ENCODE measurements around the gene SKP1.

Gene SKP1

DNA sequence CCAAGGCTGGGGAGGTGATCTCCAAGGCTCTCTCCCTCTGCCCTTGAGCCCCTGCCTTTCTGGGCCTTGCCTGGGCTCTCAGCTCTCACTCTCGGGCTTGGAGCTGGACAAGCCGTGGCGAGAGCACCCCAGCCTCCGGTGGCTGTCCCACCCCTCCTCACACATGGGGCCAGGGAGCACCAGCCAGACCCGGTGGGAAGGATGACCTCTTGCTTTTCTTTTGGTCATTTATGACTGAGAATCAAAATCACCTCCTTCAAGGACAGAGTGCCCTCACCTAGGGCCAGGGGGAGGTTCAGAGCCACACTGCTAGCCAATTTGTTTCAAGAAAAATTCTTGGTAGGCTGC, 48.1 kb downstream of the SKP1 start:
- DNase-seq, result no peak

DNA sequence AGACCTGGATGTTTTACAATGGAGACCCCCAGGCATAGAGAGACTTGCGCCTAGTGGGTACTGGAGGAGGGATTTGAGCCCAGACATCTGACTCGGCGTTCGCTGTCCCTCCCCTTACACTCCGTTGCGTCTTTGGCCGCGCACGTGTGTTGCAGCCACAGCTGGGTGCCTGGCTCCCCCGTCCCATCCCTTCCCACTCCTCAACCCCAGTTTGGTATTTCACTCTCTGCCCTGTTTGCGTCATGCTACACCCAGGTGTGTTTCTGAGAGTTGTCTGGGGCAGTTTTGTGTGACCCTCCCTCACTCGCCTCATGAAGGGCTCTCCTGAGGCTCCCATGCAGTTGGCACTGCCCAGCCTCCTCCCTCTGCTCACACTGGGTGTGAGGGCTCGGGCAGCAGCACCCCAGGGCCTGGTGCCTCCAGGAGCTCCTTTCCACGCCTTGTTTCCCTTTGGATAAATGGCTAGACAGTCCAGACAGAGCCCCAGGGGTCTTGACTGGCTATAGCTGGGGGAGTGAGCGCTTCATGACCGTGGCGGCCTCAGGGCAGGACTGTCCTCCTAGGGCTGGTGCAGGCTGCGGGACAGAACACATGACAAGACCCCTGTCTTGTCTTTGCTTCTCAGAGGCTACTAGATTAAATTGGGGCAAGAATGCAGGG, 48.6 kb downstream of the SKP1 start:
- no peak for DNase-seq

DNA sequence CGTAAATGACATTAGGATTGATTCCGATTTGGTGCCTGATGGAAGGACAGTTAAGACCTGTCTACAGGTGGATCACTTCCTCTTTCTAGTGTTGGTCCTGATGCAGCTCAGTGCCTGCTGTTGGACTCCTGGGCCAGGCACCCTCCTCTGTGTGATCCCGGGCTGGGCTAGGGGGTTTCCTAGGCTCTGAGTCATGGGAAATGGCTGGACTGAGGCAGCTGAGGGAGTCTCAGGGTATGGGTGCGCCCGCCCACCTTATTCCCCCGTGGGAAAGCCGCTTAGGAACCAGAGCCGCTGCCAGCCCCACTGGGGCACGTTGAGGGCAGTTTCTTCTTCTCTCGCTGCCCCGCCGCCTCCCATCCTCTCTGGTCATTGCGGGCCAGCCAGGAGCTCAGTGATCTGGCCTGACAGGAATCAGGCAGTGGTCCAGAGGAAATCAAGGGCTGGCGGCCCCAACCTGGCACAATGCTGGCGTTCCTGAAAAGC, 49.3 kb downstream of the SKP1 start:
- no peak for DNase-seq

DNA sequence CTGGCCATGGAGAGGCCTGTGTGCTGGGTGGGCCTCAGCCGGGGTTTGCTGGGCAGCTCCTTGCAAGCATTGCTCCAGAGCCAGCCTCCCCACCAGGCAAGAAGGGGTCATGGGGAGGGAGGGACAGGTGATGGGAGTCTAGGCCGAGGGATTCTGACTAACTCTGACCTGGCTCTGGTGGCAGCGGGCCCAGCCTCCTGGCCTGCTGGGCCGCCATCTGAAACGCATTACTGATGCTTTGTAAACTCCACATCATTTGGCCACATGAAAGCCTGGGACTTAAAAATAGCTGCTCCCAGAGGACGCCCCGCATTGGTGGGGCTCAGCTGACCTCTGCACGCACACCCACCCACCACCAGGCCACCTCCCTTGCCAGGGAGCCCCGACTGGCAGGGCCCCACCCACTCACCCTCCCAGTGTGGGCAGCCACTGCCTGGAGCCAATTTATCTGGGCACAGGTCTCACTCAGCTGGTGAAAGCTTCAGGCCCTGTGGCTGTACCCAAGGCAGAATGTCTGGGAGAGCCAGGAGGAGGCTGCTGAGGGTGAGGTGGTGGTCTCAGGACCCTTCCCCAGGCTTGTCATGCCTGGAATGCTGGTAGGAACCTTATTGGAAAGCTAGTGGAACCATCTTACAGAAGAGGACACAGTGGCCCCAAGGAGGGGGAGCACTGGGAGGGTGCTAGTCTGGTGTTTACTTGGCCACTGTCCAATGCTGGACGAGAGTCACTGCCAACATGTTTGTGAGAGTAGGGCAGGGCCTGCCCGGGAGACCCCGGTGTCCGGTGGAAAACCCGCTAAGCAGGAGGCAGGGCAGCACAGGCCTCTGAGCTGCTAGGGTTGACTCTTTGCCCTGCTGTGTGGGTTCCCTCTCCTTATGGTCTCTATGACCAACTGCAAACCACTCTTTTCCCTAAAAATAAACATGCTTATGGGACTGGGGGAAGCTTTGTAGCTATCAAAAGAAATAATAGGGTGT, 51.4 kb downstream of the SKP1 start:
- DNase-seq, result no peak

DNA sequence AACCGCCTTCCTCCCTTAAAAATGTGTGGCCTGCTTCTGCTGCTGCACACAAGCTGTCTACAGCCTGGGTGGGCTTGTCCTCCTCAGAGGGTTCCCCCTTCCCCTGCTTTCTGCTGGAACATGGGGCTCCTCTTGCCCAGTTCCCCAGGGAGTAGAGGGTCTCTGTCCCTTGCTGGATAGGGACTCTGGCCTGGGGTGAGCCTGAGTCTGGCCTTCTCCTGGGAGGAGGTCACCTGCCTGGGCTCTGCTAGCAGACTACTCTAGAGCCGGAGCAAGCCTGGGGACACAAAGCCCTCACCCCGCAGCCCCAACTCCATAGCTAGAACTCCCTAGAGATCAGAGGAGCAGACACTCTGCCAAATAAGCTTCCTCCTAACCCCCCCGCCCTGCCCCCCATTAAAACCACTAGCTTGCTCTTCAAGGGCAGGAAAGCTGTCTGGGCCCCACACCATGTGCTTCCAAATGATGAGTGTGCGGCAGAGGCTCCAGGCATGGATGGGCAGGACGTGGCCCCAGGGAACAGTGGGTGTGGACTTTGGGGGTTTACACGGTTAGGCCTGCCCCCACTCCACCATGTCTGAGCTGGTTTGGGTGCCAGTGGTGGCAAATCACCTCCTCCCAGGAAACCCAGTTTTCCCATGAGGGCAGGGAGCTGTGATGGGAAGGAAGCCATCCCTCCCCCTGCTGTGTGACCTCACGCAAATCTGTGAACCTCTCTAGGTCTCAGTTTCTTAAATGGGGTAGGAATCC, 52.3 kb downstream of the SKP1 start:
- no peak for DNase-seq

DNA sequence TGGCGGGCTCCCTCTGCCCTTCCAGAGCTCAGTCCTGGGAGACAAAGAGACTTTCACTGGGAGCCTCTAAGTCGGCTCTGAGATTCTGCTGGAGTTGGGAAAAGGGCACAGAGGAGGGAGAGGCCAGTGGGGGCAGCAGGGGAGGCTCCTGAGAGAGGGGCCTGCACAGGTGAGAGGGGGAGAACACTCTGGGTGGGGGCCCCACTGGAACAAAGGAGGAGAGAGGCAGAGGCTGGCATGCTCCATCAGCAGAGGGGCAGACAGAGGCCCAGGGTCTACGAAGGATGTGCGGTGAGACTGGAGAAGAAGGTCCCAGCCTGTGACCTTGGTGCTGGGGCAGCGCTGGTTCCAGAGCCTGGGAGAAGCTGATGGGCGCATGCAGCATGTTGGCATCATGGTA, 53.4 kb downstream of the SKP1 start:
- no peak for DNase-seq

DNA sequence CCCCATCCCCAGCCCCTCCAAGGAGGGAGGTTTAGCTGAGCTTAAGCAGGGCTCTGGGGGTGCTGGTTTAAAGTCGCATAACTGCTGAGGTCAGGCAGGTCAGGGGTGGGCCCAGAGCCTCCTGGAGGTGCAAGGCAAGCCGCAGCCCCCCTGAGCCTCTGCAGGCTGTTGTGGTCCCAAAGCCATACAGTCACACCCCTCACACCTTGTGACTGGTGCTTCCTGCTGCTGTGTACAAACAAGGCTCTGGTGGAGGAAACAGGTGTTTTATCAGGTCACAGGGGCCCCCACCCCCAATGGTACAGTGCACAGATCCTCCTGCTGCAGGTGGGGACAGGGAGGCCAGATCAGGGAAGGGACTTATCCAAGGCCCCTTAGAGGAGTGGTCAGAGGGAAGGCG, 54.2 kb downstream of the SKP1 start:
- DNase-seq, result no peak

DNA sequence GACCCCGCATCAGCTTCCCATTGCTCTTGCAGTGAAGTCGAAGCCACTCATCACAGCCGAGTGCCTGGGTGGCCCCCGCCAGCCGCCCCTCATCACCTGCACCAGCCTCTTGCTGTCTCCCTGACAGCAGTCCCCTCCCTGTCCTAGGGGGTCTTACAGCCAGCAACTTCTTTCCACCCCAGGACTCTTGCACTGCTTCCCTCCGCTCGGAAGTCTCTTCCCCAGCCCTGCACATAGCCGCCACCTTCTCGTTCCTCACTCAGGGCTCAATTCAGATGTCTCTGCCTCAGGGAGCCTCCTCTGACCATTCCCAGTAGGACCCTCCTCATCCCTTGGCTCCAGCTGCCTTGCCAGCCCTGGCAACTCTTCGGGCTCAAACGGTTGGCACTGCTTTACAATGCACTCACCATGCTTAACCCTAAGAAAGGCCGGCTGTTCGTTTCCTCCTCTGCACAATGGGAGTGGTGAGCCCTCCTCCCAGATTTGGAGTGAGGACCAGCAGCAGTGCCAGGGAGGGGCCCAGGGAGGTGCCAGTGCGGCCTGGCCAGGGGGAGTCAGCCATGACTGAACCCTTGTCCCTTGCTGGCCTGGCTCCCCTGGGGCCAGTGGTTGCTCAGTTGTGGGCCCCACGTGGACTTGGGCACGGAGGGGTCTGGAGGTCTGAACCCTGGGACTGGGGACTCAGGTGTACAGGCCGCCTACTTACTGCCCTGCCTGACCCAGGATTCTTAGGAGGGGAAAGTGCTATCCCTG, 56.2 kb downstream of the SKP1 start:
- no peak for DNase-seq

DNA sequence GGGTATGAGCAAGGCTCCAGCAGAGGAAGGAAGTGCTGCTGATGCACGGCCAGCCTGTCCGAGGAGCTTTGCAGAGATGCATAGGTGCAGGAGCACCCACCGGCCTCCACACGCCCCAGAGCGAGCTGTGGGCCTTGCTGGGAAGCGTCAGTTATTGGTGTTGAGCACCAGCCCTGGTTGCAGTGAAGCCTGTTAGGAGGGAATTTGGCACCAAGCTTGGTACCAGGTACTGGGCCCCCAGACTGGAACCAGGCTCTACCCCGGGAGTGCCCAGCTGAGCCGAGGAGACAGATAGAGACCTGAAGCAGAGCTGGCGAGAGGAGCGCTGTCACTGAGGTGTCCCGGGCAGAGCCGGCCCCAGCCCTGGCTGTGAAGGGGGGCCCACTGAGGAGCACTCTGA, 57.0 kb downstream of the SKP1 start:
- no peak for DNase-seq

DNA sequence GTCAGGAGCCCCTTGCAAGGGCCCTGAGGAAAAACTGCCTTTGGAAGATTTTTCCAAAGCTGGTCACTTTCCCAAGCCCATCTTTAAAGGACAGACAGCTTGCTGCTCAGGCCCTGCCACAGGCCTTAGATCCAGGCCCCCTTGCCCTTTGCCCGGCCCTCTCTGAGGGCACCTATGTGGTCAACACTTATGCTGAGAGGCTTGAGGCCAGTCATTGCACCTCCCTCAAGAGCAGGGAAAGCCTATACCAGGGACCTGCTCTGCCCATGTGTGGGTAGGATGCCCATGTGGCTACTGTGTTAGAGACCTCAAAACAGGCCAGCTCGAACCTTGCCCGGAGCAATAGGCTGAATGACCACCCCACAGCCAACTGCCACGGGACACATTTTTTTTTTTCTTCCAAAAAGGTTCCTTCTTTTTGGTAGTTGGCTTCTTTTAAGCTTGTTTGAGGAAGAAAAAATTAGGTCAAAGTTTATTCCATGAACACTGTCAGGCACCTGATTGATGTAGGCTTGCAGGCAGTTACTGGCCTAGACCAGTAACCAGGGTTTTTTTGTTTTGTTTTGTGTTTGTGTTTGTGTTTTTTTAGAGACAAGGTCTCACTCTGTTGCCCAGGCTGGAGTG, 58.4 kb downstream of the SKP1 start:
- DNase-seq, result no peak

DNA sequence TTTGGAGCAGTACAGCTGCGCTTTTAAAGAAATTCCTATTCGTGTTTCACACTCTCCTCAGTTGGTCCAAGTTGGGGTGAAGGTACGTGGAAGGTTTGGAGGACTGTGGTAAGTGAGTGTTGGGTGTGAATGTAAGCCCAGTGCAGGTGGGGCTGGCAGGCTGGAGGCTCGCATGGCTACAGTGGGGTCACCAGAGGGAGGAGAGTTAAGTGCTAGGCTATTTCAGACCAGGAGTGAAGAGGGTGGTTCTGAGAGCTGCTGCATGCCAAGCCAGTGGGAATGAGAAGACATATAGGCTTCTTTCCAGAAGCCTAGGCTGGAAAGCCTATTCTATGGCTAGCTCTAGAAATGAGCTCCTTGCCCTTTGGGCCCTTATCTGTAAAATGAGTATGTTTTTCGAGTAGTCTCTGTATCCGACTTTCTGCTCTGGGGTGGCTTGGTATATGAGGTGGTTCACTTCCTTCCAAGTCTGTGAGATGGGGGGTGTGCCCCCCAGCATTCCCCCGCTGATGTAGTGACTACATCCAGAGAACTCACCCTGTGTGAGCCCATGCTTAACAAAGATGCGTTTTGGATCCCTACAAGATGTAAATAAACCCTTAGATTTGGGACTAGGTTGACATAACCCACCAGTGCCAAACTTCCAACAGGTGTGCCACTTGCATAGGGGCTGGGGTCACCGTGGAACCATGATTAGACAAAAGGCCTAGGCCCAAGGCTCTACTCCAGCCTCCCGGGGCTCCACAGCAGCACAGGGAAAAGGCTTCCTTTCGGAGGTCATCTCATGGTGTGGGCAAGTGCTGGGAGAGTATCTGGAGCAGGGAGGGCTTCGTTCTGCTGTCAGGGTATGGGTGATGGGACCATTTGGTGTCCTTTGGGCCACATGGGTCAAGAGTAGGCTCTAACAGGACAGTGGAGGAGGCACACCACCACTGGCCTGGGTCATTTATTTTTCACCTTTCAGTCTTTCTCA, 59.7 kb downstream of the SKP1 start:
- no peak for DNase-seq

DNA sequence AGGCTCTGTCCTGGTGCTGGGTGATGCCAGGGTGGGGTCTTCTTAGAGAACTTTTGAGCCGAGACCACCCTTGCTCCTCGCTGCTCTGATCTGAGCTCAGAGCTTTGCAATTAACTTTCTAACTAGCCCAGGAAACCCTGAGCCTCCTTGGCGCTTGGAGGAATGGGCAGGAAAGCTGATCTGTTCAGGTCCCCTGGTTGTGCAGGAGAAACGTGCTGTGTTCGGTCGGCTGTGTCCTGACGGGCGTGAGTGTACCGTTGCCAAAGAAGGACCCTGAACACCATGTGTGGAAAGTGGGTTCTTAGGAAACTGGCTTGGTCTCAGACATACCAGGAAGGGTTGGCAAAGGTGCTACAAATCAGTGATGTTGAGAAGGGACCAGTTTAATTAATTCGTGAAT, 60.5 kb downstream of the SKP1 start:
- no peak for DNase-seq

DNA sequence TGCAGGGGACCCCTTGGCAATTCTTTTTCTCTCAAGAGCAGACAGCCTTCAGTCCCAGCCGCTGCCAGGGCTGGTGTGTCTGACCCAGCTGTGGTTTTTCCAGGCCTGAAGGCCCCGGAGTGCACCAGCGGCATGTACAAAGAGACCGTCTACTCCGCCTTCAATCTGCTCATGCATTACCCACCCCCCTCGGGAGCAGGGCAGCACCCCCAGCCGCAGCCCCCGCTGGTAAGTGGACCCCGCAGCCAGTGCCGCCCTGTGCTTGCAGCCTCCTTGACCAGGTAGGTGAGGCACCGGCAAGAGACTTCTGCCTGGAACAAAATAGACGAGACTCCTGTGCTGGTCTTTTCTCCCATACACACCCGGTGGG, 61.0 kb downstream of the SKP1 start:
- DNase-seq, result no peak

DNA sequence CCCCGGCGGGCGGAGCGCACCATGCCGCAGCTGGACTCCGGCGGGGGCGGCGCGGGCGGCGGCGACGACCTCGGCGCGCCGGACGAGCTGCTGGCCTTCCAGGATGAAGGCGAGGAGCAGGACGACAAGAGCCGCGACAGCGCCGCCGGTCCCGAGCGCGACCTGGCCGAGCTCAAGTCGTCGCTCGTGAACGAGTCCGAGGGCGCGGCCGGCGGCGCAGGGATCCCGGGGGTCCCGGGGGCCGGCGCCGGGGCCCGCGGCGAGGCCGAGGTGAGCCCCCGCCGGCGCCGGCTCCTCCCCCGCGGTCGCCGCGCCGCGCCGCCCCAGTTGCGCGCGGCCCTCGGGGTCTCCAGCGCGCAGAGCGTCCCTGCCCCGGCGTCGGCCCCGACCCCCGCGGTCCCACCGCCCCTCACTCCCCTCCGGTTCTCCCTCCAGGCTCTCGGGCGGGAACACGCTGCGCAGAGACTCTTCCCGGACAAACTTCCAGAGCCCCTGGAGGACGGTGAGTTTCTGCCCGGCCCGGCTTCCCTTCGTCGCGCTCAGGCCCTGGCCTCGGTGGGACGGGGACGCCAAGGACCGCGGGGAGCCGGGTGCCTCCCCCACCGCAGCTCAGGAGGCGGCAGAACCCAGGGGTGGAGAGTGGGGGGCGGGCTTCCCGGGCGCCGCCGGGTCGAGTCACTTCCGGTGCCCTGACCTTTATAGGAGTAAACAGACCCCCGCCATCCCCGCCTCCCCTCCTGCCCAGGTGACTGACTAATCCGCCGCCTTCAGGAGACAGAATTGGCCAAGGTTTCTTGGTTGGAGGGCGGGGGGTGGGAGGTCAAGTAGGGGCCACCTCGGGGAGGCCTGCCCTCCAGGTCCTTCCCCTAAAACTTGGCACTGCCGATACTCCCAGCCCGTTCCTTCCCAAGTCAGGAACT, 61.6 kb downstream of the SKP1 start:
- DNase-seq, result peak in 2 of 3 experiments; percentile 33 to 39

DNA sequence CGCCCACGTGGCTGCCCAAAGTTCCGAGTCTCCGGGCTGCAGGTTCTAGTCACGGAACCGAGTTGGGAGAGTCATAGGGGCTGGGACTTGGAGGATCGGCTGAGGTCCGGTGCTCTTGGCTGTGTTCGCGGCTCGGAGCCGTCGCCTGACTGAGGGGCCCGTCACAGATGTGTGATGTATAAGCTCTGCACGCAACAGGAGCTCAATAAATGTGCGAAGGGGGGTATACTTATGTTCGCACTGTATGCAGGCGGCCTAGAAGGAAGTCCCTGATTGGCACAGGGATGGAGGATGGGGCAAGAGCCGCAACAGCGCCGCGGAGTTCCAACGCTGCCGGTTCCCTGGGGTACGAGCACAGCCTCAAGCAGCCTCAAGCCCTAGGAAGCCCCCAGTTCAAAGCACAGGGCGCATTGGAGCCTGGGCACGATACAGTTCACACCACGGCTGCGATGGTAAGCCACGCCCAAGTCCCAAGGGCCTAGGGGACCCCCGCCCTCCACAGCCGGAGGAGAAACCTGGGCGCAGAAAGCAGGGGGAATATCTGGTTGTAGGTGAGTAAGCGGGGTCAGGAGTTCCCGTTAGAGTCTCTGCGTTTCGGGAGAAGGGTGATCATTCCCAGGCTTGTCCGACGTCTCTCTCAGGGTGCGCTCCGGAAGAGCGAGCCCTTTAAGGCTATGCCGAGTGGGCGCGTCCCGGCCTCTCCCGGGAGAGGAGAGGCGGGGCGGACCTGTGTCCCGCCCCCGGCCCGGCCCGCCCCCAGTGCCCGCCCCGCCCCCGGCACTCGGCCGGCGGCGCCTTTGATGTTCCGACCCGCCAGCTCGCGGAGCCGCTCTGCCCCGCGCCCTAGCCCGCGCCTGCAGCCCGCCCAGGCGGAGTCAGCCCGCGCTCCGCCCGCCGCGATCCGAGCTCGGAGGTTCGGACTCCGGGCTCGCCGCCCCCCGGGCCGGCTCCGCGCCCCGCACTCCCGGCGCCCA, 62.6 kb downstream of the SKP1 start, which contains the start of gene TCF7:
Gene TCF7, plus strand, starts transcription at position 780 of the 974 bp plus-strand sequence. CDS start 226 bp downstream, outside the sequence.
- DNase-seq, result peak; percentile 49 to 72 (median 69)

DNA sequence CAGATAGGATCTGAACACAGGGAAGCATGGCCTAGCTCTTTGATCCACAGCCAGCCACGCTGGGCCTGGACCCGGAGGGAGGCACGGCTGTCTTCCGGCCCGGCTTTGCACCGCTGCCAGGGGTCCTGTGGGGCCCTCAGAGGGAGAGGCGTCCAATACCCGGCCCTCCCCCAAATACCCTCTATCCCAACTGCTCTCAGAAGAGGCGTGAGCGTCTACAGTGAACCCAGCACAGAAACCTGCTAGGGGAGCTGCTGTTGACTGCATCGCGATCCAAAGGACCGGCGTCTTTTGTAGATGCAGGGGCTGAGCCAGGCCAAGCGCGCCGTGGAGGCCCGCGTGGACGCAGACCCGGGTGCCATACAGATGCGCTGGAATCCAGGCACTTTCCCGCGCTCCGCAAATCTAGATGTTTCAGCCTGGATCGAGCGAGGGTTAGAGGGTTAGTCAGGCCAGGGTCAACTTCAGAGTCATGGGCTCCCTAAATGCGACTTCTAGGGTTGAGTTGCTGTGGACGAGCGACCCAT, 63.3 kb downstream of the SKP1 start:
- no peak for DNase-seq

DNA sequence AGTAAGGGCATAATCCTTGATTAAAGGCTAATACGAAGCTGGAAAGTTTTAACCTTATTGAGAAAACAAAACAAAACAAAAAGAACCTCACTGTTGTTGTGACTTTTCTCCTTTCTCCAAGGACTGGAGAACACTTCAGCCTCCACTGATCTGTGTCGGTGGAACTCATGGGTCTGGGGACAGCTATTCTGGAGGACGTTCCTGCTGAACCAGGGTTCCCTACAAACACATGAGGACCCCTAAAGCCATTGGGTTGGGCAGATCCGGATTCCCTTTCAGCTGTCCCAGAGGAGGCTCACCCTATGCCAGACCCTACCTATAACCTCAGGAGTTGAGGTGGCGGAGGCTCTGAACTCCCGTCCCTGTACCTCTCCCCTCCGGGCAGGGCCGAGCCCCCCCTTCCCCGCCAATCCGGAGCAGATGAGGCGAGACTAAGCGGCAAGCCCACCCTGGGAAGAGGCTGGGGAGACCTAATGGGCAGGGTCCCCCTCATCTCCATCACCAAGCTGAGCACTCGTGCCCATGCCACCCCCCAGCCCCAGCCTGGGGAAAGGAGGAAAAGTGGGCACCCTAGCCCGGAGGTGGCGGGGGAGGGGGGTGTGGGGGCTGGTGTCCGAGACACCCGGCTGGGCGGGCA, 63.9 kb downstream of the SKP1 start:
- no peak for DNase-seq

All from NCI-H1417 (cell line).